GM06990 (cell line): ENCODE data around the gene CCNB2.
"Not testable (repeated sequence)": the region's sequence is repeated elsewhere in the genome, so short reads cannot be mapped to it uniquely, and the experiment has no call there.

Source experiments
- DNase-seq: peaks from one replicate; pipeline ENCODE4 v3.0.0-alpha.2; 2011; ENCODE audit not compliant: insufficient read length; ENCODE audit errors: extremely low read depth
- H3K27me3 ChIP-seq: replicated peaks from 2 replicates; pipeline ENCODE4 v1.6.0; 2011; ENCODE audit warnings: low read length; ENCODE audit not compliant: control insufficient read depth, insufficient read depth
- H3K36me3 ChIP-seq: 2 replicates; pipeline ENCODE4 v1.5.1; 2011; ENCODE audit warnings: low read length; ENCODE audit not compliant: control insufficient read depth, insufficient read depth
- H3K4me3 ChIP-seq: replicated peaks from 2 replicates; pipeline ENCODE4 v1.5.1; 2011; ENCODE audit warnings: low read depth, mild to moderate bottlenecking, control low read depth, low read length
- CTCF ChIP-seq: IDR thresholded peaks from 2 replicates; pipeline ENCODE4 v1.5.1; 2011; ENCODE audit warnings: low read length, control low read depth, mild to moderate bottlenecking, inconsistent platforms; ENCODE audit not compliant: insufficient read depth, poor library complexity, severe bottlenecking

The CCNB2 gene

GRCh38 chr15:59159210-59159609 lies 54.3 kb downstream of the CCNB2 start:
- no peak for DNase-seq
- peaks cover 43% of the 10 kb centered on the region for H3K36me3 ChIP-seq
- no peaks in the 10 kb centered on the region for H3K27me3 ChIP-seq
- no peak for TF ChIP-seq CTCF
- no peak overlapping the region for H3K4me3 ChIP-seq

GRCh38 chr15:59160880-59161593 lies 56.1 kb downstream of the CCNB2 start:
- no peaks in the 10 kb centered on the region for H3K27me3 ChIP-seq
- peaks cover 34% of the 10 kb centered on the region for H3K36me3 ChIP-seq
- no peak overlapping the region for H3K4me3 ChIP-seq
- peak; percentile 13 for TF ChIP-seq CTCF
- no peak for DNase-seq

GRCh38 chr15:59162080-59162479 lies 57.1 kb downstream of the CCNB2 start:
- peaks cover 31% of the 10 kb centered on the region for H3K36me3 ChIP-seq
- H3K4me3 ChIP-seq, H3K27me3 ChIP-seq, DNase-seq: not testable (repeated sequence)

GRCh38 chr15:59165726-59166125 lies 60.8 kb downstream of the CCNB2 start:
- Histone ChIP-seq H3K4me3 (no peak overlapping the region), H3K27me3 (no peaks in the 10 kb centered on the region), H3K36me3 (peaks cover 27% of the 10 kb centered on the region)
- TF ChIP-seq CTCF, result no peak
- no peak for DNase-seq

- DNase-seq, result no peak
- Histone ChIP-seq H3K36me3 (peaks cover 28% of the 10 kb centered on the region), H3K4me3 (no peak overlapping the region), H3K27me3 (no peaks in the 10 kb centered on the region)
- TF ChIP-seq CTCF, result no peak
These were observed 61.2 kb downstream of the CCNB2 start for GRCh38 chr15:59166166-59166565.

- Histone ChIP-seq H3K27me3 (no peaks in the 10 kb centered on the region), H3K36me3 (peaks cover 30% of the 10 kb centered on the region), H3K4me3 (no peak overlapping the region)
- DNase-seq, result no peak
- TF ChIP-seq CTCF, result no peak
These were observed 61.8 kb downstream of the CCNB2 start for GRCh38 chr15:59166601-59167265.
